GM21360 (cell line): ENCODE results near the gene ZDHHC24.

Experiments
- ATAC-seq: cut with Tn5 transposase; IDR thresholded peaks from one replicate; pipeline ENCODE4 v1.9.1; 2021; ENCODE audit warnings: mild to moderate bottlenecking, moderate library complexity; ENCODE audit not compliant: unreplicated experiment

ZDHHC24 gene

GRCh38 chr11:66505276-66505816 lies 40.5 kb downstream of the ZDHHC24 start:
- no peak for ATAC-seq

- no peak for ATAC-seq
Observed at GRCh38 chr11:66498506-66498905, 47.3 kb downstream of the ZDHHC24 start.

GRCh38 chr11:66497206-66497605 lies 48.6 kb downstream of the ZDHHC24 start:
- ATAC-seq, result no peak

- ATAC-seq, result no peak
Observed at GRCh38 chr11:66495401-66495854, 50.4 kb downstream of the ZDHHC24 start.

GRCh38 chr11:66494935-66495334 lies 50.9 kb downstream of the ZDHHC24 start:
- no peak for ATAC-seq

GRCh38 chr11:66494458-66494857 lies 51.4 kb downstream of the ZDHHC24 start:
- ATAC-seq, result no peak

GRCh38 chr11:66493130-66493529 lies 52.7 kb downstream of the ZDHHC24 start:
- no peak for ATAC-seq

GRCh38 chr11:66492161-66492865 lies 53.5 kb downstream of the ZDHHC24 start:
- ATAC-seq, result no peak

- no peak for ATAC-seq
Observed at GRCh38 chr11:66491315-66491935, 54.4 kb downstream of the ZDHHC24 start.

- no peak for ATAC-seq
Observed at GRCh38 chr11:66489636-66490035, 56.2 kb downstream of the ZDHHC24 start.

- ATAC-seq, result no peak
Observed at GRCh38 chr11:66488957-66489356, 56.9 kb downstream of the ZDHHC24 start.

- ATAC-seq, result no peak
Observed at GRCh38 chr11:66484806-66485380, 61.0 kb downstream of the ZDHHC24 start.

- peak; percentile 79 for ATAC-seq
Observed at GRCh38 chr11:66480117-66480938, 65.5 kb downstream of the ZDHHC24 start, which contains the start of gene DPP3. Gene DPP3 (plus strand): TSS chr11:66480434. CDS start chr11:66482201, 1,767 bp downstream.

- ATAC-seq, result peak; percentile 11
Observed at GRCh38 chr11:66479394-66480116, 66.3 kb downstream of the ZDHHC24 start.

- no peak for ATAC-seq
Observed at GRCh38 chr11:66478729-66479393, 67.0 kb downstream of the ZDHHC24 start.

GRCh38 chr11:66477263-66478201 lies 68.3 kb downstream of the ZDHHC24 start:
- ATAC-seq, result no peak

GRCh38 chr11:66476841-66477251 lies 69.0 kb downstream of the ZDHHC24 start:
- no peak for ATAC-seq

- ATAC-seq, result no peak
Observed at GRCh38 chr11:66476173-66476840, 69.5 kb downstream of the ZDHHC24 start.
